Trophoblast cell (in vitro differentiated cells and primary cell): Measurements from ENCODE around the gene JARID2.

Source experiments
- DNase-seq, 2 donors: peaks; one replicate each; pipeline ENCODE4 v3.0.0-alpha.2; 2016
- H2AFZ ChIP-seq: 2 replicates; pipeline ENCODE4 v1.6.1; 2013; ENCODE audit warnings: low read length, moderate library complexity, mild to moderate bottlenecking; ENCODE audit not compliant: insufficient read depth, poor library complexity
- H2AK5ac ChIP-seq: 2 replicates; pipeline ENCODE4 v1.6.1; 2013; ENCODE audit warnings: mild to moderate bottlenecking, low read length
- H2BK120ac ChIP-seq: 2 replicates; pipeline ENCODE4 v1.6.1; 2013; ENCODE audit warnings: low read length, mild to moderate bottlenecking, moderate library complexity; ENCODE audit not compliant: insufficient read depth, poor library complexity
- H2BK12ac ChIP-seq: 2 replicates; pipeline ENCODE4 v1.6.1; 2013; ENCODE audit warnings: mild to moderate bottlenecking, low read length, moderate library complexity
- H2BK5ac ChIP-seq: 2 replicates; pipeline ENCODE4 v1.6.1; 2013; ENCODE audit warnings: low read length, low read depth, moderate library complexity, mild to moderate bottlenecking; ENCODE audit not compliant: poor library complexity
- H3K14ac ChIP-seq: 2 replicates; pipeline ENCODE4 v1.6.1; 2013; ENCODE audit warnings: mild to moderate bottlenecking, low read length
- H3K18ac ChIP-seq: 2 replicates; pipeline ENCODE4 v1.6.1; 2013; ENCODE audit warnings: mild to moderate bottlenecking, low read length
- H3K23ac ChIP-seq: 2 replicates; pipeline ENCODE4 v1.6.1; 2013; ENCODE audit warnings: low read length
- H3K27ac ChIP-seq: 2 replicates; pipeline ENCODE4 v1.5.1; 2013; ENCODE audit warnings: low read depth, mild to moderate bottlenecking, inconsistent platforms, low read length, moderate library complexity
- H3K27me3 ChIP-seq: 2 replicates; pipeline ENCODE4 v1.6.1; 2013; ENCODE audit warnings: inconsistent platforms, mild to moderate bottlenecking, low read length, moderate library complexity; ENCODE audit not compliant: insufficient read depth
- H3K36me3 ChIP-seq, 2 experiments: 1 replicate in 1 of 2; 2 replicates in 1 of 2; pipeline ENCODE4 v1.6.1; 2013; ENCODE audit warnings: low read length in 2 of 2, mild to moderate bottlenecking in 2 of 2, moderate library complexity in 1 of 2; ENCODE audit not compliant: insufficient read depth in 2 of 2, control insufficient read depth in 1 of 2
- H3K4ac ChIP-seq: 2 replicates; pipeline ENCODE4 v1.6.1; 2013; ENCODE audit warnings: low read depth, mild to moderate bottlenecking, low read length, moderate library complexity
- H3K4me1 ChIP-seq, 2 experiments: 1 replicate in 1 of 2; 2 replicates in 1 of 2; pipeline ENCODE4 v1.6.1; 2013; ENCODE audit warnings: low read length in 2 of 2, mild to moderate bottlenecking in 2 of 2, moderate library complexity in 1 of 2; ENCODE audit not compliant: insufficient read depth in 2 of 2, control insufficient read depth in 1 of 2
- H3K4me2 ChIP-seq: 2 replicates; pipeline ENCODE4 v1.6.1; 2013; ENCODE audit warnings: inconsistent platforms, mild to moderate bottlenecking, low read length, moderate library complexity
- H3K4me3 ChIP-seq: 2 replicates; pipeline ENCODE4 v1.5.1; 2013; ENCODE audit warnings: mild to moderate bottlenecking, low read depth, low read length, inconsistent platforms
- H3K79me1 ChIP-seq: one replicate; pipeline ENCODE4 v1.6.1; 2013; ENCODE audit warnings: low read length
- H3K79me2 ChIP-seq: 2 replicates; pipeline ENCODE4 v1.6.1; 2013; ENCODE audit warnings: low read length, mild to moderate bottlenecking; ENCODE audit not compliant: control insufficient read depth, insufficient read depth, poor library complexity
- H3K9ac ChIP-seq: 2 replicates; pipeline ENCODE4 v1.6.1; 2013; ENCODE audit warnings: mild to moderate bottlenecking, low read length
- H3K9me3 ChIP-seq: 2 replicates; pipeline ENCODE4 v1.6.1; 2013; ENCODE audit warnings: low read depth, mild to moderate bottlenecking, control low read depth, inconsistent platforms, low read length; ENCODE audit not compliant: insufficient read depth
- H4K12ac ChIP-seq: 2 replicates; pipeline ENCODE4 v1.6.1; 2013; ENCODE audit warnings: low read depth, mild to moderate bottlenecking, low read length, moderate library complexity
- H4K8ac ChIP-seq: 2 replicates; pipeline ENCODE4 v1.6.1; 2013; ENCODE audit warnings: low read depth, mild to moderate bottlenecking, low read length, moderate library complexity
- H4K91ac ChIP-seq: one replicate; pipeline ENCODE4 v1.6.1; 2013; ENCODE audit warnings: low read depth, mild to moderate bottlenecking, low read length, moderate library complexity
- whole genome bisulfite sequencing: extraction: QIAGEN DNeasy Blood & Tissue Kit; methylation state at CpG from one replicate; pipeline ENCODE4 v1.1.7; 2013; ENCODE audit warnings: missing lambda C conversion rate; ENCODE audit not compliant: insufficient read length, insufficient coverage; ENCODE audit errors: extremely low coverage; 5-methylcytosine and 5-hydroxymethylcytosine counted together

The JARID2 gene

GRCh38 chr6:15339081-15339480 is 93.2 kb downstream of the JARID2 start:
- H3K4ac ChIP-seq: no peak overlapping the region
- no peak overlapping the region for H3K9ac ChIP-seq
- H2BK120ac ChIP-seq: no peak overlapping the region
- no peak overlapping the region for H2BK12ac ChIP-seq
- peaks cover 5% of the 10 kb centered on the region for H3K79me2 ChIP-seq
- H3K23ac ChIP-seq: no peak overlapping the region
- no peak overlapping the region for H3K4me3 ChIP-seq
- no CpG with 5 or more reads among the region's 4 CpGs for WGBS
- no peak overlapping the region for H2AFZ ChIP-seq
- DNase-seq: no peak
- H2AK5ac ChIP-seq: no peak overlapping the region
- no peak overlapping the region for H3K18ac ChIP-seq
- H3K4me1 ChIP-seq: peaks cover 3 to 16% of the 10 kb centered on the region in 2 experiments
- H3K36me3 ChIP-seq: peaks cover 0 to 1% of the 10 kb centered on the region in 2 experiments
- no peak overlapping the region for H3K14ac ChIP-seq
- H3K4me2 ChIP-seq: no peak overlapping the region
- peaks cover 2% of the 10 kb centered on the region for H3K79me1 ChIP-seq
- H4K91ac ChIP-seq: no peak overlapping the region
- H4K8ac ChIP-seq: no peak overlapping the region
- no peaks in the 10 kb centered on the region for H3K27me3 ChIP-seq
- H3K9me3 ChIP-seq: no peaks in the 10 kb centered on the region
- no peak overlapping the region for H2BK5ac ChIP-seq
- H4K12ac ChIP-seq: no peak overlapping the region
- H3K27ac ChIP-seq: no peak overlapping the region

GRCh38 chr6:15340105-15340601 is 94.3 kb downstream of the JARID2 start:
- Histone ChIP-seq H3K23ac (no peak overlapping the region), H2BK5ac (no peak overlapping the region), H2AK5ac (no peak overlapping the region), H3K4me2 (no peak overlapping the region), H3K4me1 (peaks cover 3 to 15% of the 10 kb centered on the region in 2 experiments), H2BK120ac (no peak overlapping the region), H3K4ac (no peak overlapping the region), H4K91ac (no peak overlapping the region), H3K27me3 (no peaks in the 10 kb centered on the region), H3K27ac (no peak overlapping the region), H3K79me2 (peaks cover 5% of the 10 kb centered on the region), H3K4me3 (no peak overlapping the region), H3K18ac (no peak overlapping the region), H4K12ac (no peak overlapping the region), H3K14ac (no peak overlapping the region), H3K79me1 (peaks cover 2% of the 10 kb centered on the region), H3K9ac (no peak overlapping the region), H4K8ac (no peak overlapping the region), H2AFZ (no peak overlapping the region), H3K36me3 (peaks cover 0 to 1% of the 10 kb centered on the region in 2 experiments), H2BK12ac (no peak overlapping the region), H3K9me3 (no peaks in the 10 kb centered on the region)
- DNase-seq: no peak
- WGBS: no CpG with 5 or more reads among the region's 3 CpGs

- no CpG with 5 or more reads among the region's 4 CpGs for WGBS
- Histone ChIP-seq H3K9ac (no peak overlapping the region), H4K8ac (no peak overlapping the region)
Measured at GRCh38 chr6:15340775-15341174, 94.9 kb downstream of the JARID2 start.

GRCh38 chr6:15341311-15342001 is 95.6 kb downstream of the JARID2 start:
- Histone ChIP-seq H3K4me1 (peaks cover 3 to 14% of the 10 kb centered on the region in 2 experiments), H3K14ac (no peak overlapping the region), H3K18ac (no peak overlapping the region), H4K12ac (no peak overlapping the region), H3K23ac (no peak overlapping the region), H4K91ac (no peak overlapping the region), H3K9ac (no peak overlapping the region), H3K79me2 (peaks cover 5% of the 10 kb centered on the region), H3K4ac (no peak overlapping the region), H3K79me1 (peaks cover 2% of the 10 kb centered on the region), H3K4me3 (no peak overlapping the region), H2AK5ac (no peak overlapping the region), H2BK12ac (no peak overlapping the region), H3K27me3 (no peaks in the 10 kb centered on the region), H3K27ac (no peak overlapping the region), H3K4me2 (no peak overlapping the region), H2AFZ (no peak overlapping the region), H4K8ac (no peak overlapping the region), H2BK120ac (no peak overlapping the region), H3K36me3 (peaks cover 0 to 1% of the 10 kb centered on the region in 2 experiments), H3K9me3 (no peaks in the 10 kb centered on the region), H2BK5ac (no peak overlapping the region)
- no peak for DNase-seq
- WGBS: no CpG with 5 or more reads among the region's 3 CpGs

More at GRCh38 chr6:15340775-15341174, 94.9 kb downstream of the JARID2 start:
- Histone ChIP-seq H3K4me2 (no peak overlapping the region), H2AK5ac (no peak overlapping the region), H2AFZ (no peak overlapping the region), H3K23ac (no peak overlapping the region), H3K4me1 (peaks cover 3 to 14% of the 10 kb centered on the region in 2 experiments), H3K27me3 (no peaks in the 10 kb centered on the region), H3K9me3 (no peaks in the 10 kb centered on the region), H3K18ac (no peak overlapping the region), H4K91ac (no peak overlapping the region), H2BK120ac (no peak overlapping the region), H4K12ac (no peak overlapping the region), H3K14ac (no peak overlapping the region), H3K36me3 (peaks cover 0 to 1% of the 10 kb centered on the region in 2 experiments), H3K4ac (no peak overlapping the region), H3K79me1 (peaks cover 2% of the 10 kb centered on the region), H3K27ac (no peak overlapping the region), H2BK5ac (no peak overlapping the region), H2BK12ac (no peak overlapping the region), H3K79me2 (peaks cover 5% of the 10 kb centered on the region), H3K4me3 (no peak overlapping the region)
- no peak for DNase-seq
